ENCODE measurements around the gene CDCP1. TPM values are rescaled to one million over a fixed set of nuclear protein-coding genes. Genes with fewer than 3 reads are reported as not detected.
"Not testable (repeated sequence)": the region's sequence is repeated elsewhere in the genome, so short reads cannot be mapped to it uniquely, and the experiment has no call there.

Gene CDCP1
- total RNA-seq, 1 donor from 2014 or later, result 53.5 TPM

DNA sequence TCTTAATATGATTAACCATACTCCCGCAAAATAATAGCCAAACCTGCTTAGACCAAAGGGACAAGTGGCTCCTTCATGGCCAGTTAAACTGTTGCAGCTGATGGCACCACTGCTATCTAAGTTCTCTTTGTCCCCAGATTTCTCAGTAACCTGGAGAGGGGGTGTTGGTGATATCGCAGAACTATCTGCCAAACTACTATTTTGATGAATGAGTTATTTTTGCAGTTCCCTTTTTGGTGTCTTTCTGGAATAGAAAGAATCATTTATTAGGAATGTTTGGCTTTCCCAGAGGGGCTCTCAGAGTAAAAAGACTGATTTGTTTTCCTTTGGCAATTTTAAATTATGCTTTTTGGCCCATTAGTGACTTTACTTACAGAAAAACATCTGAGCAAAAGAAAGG, 87.0 kb downstream of the CDCP1 start:
- DNase-seq (ENCODE audit: low read depth), result no peak
- TF ChIP-seq, protein P1, sequence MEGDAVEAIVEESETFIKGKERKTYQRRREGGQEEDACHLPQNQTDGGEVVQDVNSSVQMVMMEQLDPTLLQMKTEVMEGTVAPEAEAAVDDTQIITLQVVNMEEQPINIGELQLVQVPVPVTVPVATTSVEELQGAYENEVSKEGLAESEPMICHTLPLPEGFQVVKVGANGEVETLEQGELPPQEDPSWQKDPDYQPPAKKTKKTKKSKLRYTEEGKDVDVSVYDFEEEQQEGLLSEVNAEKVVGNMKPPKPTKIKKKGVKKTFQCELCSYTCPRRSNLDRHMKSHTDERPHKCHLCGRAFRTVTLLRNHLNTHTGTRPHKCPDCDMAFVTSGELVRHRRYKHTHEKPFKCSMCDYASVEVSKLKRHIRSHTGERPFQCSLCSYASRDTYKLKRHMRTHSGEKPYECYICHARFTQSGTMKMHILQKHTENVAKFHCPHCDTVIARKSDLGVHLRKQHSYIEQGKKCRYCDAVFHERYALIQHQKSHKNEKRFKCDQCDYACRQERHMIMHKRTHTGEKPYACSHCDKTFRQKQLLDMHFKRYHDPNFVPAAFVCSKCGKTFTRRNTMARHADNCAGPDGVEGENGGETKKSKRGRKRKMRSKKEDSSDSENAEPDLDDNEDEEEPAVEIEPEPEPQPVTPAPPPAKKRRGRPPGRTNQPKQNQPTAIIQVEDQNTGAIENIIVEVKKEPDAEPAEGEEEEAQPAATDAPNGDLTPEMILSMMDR (conservative IDR thresholded peaks at IDR 0.05; ENCODE audit: low read depth, low read length), result no peak

DNA sequence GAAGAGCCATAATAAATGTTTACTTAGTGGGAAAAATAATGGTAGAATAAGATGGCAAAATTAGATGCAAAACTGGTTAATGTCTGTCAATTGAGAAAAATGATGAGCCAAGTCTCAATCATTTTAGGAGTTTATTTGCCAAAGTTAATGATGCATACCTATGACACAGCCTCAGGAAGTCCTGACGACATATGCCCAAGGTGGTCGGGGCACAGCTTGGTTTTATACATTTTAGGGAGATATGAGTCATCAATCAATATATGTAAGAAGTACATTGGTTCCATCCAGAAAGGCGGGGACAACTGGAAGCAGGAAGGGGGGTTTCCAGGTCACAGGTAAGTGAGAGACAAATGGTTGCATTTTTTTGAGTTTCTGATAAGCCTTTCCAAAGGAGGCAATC, 88.6 kb downstream of the CDCP1 start:
- DNase-seq (ENCODE audit: low read depth), result no peak
- TF ChIP-seq, protein P1 (conservative IDR thresholded peaks at IDR 0.05; ENCODE audit: low read depth, low read length), result no peak
- H3K4me3 ChIP-seq (ENCODE audit: low read depth, low read length), result no peak overlapping the region

More for the DNA sequence above, 87.0 kb downstream of the CDCP1 start:
- H3K4me3 ChIP-seq (ENCODE audit: low read depth, low read length), result no peak overlapping the region

DNA sequence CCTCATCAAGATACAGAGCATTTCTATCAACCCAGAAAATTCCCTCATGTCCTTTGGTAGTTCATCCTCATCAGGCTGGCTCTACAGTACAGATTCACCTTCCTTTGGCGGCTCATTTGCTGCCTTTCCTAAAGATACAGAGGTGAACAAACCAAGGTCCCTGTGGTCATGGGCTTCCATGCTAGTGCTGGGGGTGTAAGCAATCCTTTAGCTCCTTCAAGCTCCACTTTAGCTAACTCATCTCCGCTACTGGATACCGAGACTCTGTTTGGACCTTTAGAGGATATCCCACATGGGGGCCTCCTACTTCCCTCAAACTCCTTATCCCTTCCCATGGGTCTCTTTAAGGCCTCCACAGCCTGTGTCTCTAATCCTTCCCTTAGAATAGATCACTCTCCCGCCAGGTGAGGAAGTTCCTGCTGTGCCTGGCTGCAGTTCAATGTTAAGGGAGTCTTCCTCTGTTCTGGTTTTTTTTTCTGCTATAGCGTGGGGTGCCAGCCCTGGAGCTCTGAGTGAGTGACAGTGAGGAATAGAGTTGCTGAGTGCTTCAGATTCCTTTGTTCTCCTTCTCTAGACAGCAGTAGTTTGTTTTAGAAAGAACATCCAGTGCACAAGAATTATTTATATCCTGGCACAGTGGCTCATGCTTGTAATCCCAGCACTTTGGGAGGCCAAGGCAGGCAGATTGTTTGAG, 89.4 kb downstream of the CDCP1 start:
- TF ChIP-seq, protein P1 (conservative IDR thresholded peaks at IDR 0.05; ENCODE audit: low read depth, low read length), result no peak
- no peak overlapping the region for H3K4me3 ChIP-seq (ENCODE audit: low read depth, low read length)
- DNase-seq (ENCODE audit: low read depth), result no peak

DNA sequence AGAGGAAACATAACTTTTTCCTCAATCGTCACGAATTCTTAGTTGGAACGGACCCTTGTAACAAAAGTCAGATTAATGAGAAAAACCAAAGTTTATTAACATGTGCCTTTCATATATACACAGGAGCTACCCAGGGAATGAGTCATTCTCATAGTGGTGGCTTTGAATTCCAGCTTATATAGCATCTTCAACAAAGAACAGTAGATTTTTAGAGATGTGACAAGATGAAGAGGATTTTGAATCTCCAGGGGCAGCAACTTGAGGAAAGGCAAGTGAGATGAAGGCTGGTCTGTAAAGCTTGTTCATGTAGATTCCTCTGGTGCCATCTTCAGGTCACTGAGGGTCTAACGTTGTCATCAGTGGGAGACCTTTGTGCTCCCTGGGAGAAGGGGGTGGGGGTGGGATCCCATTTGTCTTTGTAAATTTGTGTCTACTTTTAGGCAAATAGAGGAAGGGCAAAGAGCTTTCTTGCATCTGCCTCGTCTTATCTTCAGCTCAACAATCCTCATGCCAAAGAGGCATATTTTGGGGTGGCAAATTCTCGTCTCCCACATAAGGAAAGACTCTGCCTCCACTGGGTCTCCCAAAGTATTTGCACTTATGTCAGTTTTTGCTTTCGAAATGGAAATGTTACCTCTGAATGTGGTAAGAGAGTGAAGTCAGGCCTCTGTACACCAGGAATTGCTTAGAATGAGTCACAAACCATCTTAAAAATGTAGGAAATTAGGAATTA, 90.6 kb downstream of the CDCP1 start:
- TF ChIP-seq, protein P1 (conservative IDR thresholded peaks at IDR 0.05; ENCODE audit: low read depth, low read length), result peak; percentile 16
- DNase-seq (ENCODE audit: low read depth), result no peak
- H3K4me3 ChIP-seq (ENCODE audit: low read depth, low read length), result no peak overlapping the region

DNA sequence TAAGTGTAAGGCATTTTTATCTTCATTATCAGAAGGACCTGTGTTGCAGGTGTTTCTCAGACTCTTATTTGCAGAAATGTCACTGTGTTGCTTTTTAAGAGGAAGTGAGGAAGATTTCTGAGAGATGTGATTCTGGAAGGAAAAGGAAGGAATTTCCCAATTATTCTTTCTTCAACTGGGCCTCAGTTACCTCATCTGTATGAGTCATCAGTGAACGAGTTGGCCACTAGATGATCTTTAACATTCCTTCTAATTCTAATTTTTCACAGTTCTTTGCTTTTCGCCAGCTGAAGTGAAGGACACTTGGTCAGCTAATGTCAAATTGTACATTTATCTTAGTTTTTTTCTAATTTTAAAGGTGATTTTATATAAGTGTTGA, 91.2 kb downstream of the CDCP1 start:
- TF ChIP-seq, protein P1 (conservative IDR thresholded peaks at IDR 0.05; ENCODE audit: low read depth, low read length), result no peak
- peak; percentile 50 for DNase-seq (ENCODE audit: low read depth)
- H3K4me3 ChIP-seq (ENCODE audit: low read depth, low read length), result no peak overlapping the region

DNA sequence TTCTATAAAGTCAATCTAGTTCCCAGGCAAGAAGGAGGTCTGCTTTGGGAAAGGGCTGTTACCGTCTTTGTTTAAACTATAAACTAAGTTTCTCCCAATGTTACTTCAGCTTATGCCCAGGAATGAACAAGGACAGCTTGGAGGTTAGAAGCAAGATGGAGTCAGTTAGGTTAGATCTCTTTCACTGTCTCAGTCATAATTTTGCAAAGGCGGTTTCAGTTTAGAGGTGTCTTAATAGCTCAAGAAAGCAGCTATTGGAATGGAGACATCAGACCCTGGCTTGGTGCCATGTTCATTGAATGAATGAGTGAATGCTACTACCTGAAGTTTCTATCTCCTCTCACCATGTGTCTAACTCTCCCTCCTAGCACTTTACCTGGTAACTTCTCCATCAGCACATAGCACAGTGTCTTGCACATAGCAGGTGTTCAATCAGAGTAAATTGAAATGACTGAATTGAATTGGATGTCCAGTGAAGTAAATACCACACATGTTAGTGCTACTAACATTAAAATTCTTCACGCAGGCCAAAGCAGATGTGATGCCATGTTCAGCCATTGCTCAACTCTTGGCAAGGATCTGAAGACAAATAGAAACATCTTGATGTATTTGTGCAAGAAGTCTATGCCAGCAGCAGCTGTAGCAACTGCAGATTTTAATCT, 91.9 kb downstream of the CDCP1 start:
- TF ChIP-seq, protein P1 (conservative IDR thresholded peaks at IDR 0.05; ENCODE audit: low read depth, low read length), result no peak
- DNase-seq (ENCODE audit: low read depth), result peak; percentile 49
- no peak overlapping the region for H3K4me3 ChIP-seq (ENCODE audit: low read depth, low read length)

DNA sequence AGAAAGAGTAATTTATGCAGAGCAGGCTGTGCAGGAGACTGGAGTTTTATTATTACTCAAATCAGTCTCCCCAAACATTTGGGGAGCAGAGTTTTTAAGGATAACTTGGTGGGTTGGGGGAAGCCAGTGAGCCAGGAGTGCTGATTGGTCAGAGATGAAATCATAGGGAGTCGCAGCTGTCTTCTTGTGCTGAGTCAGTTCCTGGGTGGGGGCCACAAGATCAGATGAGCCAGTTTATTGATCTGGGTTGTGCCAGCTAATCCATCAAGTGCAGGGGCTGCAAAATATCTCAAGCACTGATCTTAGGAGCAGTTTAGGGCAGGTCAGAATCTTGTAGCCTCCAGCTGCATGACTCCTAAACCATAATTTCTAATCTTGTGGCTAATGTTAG, 92.4 kb downstream of the CDCP1 start:
- not testable (repeated sequence) for DNase-seq (ENCODE audit: low read depth); H3K4me3 ChIP-seq (ENCODE audit: low read depth, low read length)
